22Rv1 (cell line): ENCODE results near the gene RHBDF1.

Experiments
- H3K27ac ChIP-seq: fragments of 450-650 bp; 2 replicates; pipeline ENCODE4 v1.5.1; 2017
- ZFX ChIP-seq: fragments of 450-650 bp; IDR thresholded peaks from 2 replicates; pipeline ENCODE4 v1.6.1; 2017; ENCODE audit warnings: antibody characterized with exemption, borderline replicate concordance
- TF ChIP-seq, protein P1 (sequence below): fragments of 450-650 bp; IDR thresholded peaks from 2 replicates; pipeline ENCODE4 v1.5.1; 2017; ENCODE audit warnings: mild to moderate bottlenecking

The RHBDF1 gene

DNA sequence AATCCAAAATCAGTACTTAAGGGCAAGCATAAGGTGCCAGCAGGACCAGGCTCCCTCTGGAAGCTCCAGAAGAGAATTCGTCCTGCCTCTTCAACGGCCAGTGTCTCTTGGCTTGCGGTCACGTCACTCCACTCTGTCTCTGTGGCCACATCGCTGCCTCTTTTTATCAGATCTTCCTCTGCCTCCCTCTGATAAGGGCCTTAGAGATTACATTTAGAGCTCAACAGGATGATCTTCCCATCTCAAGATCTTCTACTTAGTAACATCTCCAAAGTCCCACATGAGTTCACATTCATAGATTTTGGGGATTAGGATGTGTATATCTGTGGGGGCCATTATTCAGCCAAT, 22.5 kb upstream of the RHBDF1 start:
- H3K27ac ChIP-seq = no peak overlapping the region
- TF ChIP-seq, protein P1, sequence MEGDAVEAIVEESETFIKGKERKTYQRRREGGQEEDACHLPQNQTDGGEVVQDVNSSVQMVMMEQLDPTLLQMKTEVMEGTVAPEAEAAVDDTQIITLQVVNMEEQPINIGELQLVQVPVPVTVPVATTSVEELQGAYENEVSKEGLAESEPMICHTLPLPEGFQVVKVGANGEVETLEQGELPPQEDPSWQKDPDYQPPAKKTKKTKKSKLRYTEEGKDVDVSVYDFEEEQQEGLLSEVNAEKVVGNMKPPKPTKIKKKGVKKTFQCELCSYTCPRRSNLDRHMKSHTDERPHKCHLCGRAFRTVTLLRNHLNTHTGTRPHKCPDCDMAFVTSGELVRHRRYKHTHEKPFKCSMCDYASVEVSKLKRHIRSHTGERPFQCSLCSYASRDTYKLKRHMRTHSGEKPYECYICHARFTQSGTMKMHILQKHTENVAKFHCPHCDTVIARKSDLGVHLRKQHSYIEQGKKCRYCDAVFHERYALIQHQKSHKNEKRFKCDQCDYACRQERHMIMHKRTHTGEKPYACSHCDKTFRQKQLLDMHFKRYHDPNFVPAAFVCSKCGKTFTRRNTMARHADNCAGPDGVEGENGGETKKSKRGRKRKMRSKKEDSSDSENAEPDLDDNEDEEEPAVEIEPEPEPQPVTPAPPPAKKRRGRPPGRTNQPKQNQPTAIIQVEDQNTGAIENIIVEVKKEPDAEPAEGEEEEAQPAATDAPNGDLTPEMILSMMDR = no peak
- TF ChIP-seq ZFX = no peak

DNA sequence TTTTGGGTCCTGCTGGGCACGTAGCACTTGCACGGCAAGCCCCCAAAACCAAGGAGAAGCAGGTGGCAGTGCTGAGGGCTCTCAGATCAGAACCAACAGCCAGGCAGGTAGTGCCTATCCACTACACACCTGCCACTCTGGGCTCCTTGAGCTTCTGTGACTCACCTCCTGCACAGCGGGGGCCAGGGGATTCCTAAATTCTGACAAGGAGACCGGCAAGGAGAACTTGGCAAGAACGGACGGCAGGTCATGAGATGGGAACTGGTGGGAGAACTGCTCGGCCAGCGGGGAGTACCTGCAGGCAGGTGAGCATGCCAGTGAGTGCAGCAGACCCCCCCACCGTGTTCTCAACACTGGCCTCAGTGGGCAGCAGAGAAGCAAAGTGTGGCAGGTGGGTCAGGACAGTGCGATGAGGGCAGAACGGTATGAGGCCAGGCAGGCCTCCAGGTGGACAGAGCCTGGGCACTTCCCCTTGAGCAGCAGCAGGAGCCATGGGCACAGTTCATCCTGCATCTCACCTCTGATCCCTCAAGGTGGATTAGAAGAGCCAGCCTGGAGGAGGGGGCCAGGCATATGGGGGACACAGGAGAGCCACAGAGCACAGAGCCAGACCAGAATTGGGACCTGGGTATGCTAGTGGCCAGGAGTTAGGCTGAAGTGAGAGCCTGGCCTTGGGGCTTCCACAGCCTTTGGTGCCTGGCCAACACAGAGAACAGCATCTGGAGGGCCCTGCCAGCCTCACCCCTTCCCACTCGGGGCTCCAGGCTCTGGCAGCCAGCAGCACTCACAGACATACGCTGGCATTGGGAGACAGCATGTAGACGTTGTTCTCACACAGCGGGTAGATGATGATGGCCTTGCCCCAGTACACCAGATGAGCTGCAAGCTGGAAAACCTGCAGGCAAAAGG, 20.3 kb upstream of the RHBDF1 start:
- TF ChIP-seq ZFX = no peak
- TF ChIP-seq, protein P1 = no peak
- no peak overlapping the region for H3K27ac ChIP-seq

DNA sequence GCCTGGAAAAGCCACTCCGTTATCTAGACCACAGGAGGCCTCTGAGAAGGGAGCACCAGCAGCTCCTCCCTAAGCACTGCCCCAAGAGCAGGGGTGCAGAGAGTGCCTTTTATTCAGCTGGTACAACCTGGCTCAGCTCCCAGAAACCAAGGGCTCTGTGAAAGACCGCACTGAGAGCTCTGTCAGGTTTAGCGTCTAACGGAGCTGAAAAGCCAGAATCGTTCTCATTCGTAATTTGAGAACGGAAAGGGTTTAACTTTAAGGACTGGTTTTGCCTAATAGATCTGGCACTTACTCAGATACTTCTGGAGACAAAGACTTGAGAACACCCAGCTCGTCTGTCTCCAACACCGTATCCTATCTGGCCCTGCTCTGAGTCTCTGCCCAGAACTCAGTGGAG, 19.1 kb upstream of the RHBDF1 start:
- TF ChIP-seq, protein P1 = no peak
- TF ChIP-seq ZFX = no peak
- no peak overlapping the region for H3K27ac ChIP-seq

DNA sequence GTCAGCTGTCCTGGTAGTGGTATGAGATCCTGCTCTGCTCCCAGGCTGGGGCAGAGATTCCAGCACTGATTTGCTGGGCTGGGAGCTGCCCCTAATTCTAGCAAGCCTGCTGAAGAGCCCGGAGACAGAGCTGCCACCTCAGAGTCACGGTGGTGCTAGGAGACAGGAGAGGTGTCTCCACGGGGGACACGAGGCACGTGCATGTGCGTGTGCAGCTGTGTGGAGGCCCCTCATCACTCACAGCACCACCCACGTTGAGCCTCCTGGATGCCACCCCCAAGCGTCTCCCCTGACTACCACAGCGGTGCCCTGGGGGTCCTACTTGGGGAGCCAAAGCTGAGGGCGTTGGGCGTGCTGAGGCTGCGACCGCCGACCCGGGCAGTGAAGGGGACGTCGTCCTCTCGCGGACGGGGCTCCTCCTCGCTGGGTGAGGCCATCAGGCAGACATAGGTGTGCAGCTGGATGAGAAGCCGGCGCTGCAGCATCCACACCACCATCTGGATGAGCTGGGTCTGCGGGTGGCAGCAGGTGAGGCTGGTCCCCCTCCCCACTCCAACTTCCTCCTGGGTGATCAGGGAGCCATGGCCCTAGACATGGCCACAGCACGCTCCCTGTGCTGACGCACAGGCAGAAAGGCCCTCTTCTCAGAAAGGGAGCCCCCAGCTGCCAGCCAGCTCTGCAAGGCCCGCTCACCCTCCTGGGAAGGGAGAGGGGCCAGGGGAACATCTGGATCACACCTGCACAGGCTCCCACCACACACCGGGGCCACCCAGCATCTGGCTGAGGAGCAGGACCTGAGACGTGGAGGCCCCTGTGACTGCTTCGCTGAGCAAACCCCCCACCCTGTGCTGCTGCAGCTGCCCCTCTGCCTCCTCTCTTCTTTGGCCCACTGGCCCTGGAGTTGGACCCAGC, 17.2 kb upstream of the RHBDF1 start:
- no peak overlapping the region for H3K27ac ChIP-seq
- TF ChIP-seq, protein P1 = no peak
- no peak for TF ChIP-seq ZFX

DNA sequence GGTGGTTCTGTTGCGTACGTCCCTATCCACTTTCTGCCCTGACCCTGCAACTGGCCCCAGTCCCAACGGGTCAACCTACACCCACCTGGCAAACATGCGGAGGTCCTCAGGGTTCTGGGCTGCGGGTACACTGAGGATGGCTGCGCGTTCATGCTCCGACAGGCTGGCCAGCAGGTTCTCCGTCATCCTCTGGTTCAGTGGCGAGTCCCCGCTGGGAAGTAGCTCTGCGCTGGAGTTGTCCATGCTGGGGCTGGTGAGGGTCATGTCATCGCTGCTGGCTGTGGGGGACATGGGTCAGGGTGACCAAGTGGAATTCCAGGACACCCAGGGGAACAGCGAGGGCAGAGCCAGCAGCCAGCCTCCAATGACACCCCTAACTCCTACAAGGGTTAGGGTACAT, 16.2 kb upstream of the RHBDF1 start:
- TF ChIP-seq, protein P1 = no peak
- TF ChIP-seq ZFX = no peak
- no peak overlapping the region for H3K27ac ChIP-seq

DNA sequence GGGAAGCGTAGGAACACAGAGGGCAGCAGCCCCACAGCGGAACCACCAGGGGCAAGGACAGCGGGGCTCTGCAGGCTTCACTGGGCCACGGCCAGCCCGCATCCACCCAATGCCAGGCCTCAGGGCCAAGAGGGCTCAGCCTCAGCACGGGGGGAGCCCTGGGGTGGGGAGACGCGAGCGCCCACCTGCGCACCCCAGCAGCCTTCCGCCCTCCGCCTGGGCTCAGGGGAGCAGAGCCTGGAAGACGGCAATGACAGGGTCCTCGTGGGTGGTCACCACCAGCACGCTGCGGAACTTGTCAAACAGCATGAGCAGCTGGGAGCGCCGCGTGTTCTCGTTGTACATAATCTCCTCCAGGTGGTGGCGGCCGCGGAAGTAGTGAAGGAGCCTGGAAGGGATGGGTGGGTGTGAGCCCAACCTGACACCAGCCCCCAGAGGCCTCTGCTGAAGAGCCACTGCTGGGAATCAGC, 14.1 kb upstream of the RHBDF1 start:
- TF ChIP-seq ZFX = no peak
- TF ChIP-seq, protein P1 = no peak
- H3K27ac ChIP-seq = no peak overlapping the region
